ENCODE data around the gene TSSK2. TPM values are rescaled to one million over a fixed set of nuclear protein-coding genes. Genes with fewer than 3 reads are reported as not detected.

The TSSK2 gene
- total RNA-seq, 1 donor from 2014 or later: not detected

DNA sequence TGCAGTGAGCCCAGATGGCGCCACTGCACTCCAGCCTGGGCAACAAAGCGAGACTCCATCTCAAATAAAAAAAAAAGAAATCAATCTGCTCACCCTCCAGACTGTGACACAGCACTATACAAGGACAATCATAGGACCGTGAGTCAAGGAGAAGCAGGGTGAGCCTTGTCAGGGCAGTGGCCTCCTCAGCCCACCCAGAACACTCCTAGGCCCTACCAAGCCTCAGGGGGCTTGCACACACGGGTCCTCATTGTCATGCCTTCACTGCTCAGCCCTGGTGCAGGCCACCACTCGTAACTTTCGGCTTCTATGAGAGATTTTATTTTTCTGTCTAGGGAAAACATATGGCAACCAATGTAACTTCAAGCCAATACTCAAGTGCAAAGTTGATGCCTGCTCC, 44.7 kb upstream of the TSSK2 start:
- TF ChIP-seq, protein P1, sequence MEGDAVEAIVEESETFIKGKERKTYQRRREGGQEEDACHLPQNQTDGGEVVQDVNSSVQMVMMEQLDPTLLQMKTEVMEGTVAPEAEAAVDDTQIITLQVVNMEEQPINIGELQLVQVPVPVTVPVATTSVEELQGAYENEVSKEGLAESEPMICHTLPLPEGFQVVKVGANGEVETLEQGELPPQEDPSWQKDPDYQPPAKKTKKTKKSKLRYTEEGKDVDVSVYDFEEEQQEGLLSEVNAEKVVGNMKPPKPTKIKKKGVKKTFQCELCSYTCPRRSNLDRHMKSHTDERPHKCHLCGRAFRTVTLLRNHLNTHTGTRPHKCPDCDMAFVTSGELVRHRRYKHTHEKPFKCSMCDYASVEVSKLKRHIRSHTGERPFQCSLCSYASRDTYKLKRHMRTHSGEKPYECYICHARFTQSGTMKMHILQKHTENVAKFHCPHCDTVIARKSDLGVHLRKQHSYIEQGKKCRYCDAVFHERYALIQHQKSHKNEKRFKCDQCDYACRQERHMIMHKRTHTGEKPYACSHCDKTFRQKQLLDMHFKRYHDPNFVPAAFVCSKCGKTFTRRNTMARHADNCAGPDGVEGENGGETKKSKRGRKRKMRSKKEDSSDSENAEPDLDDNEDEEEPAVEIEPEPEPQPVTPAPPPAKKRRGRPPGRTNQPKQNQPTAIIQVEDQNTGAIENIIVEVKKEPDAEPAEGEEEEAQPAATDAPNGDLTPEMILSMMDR (IDR thresholded peaks at IDR 0.05; ENCODE audit: insufficient read depth, low read length, poor library complexity, severe bottlenecking): no peak
- Histone ChIP-seq H3K4me3 (ENCODE audit: low read depth, low read length) (no peak overlapping the region), H3K27me3 (ENCODE audit: control insufficient read depth, insufficient read depth, low read length) (no peaks in the 10 kb centered on the region), H3K36me3 (ENCODE audit: control insufficient read depth, insufficient read depth, low read length) (peaks cover 4% of the 10 kb centered on the region)
- DNase-seq (ENCODE audit: low read depth): no peak

DNA sequence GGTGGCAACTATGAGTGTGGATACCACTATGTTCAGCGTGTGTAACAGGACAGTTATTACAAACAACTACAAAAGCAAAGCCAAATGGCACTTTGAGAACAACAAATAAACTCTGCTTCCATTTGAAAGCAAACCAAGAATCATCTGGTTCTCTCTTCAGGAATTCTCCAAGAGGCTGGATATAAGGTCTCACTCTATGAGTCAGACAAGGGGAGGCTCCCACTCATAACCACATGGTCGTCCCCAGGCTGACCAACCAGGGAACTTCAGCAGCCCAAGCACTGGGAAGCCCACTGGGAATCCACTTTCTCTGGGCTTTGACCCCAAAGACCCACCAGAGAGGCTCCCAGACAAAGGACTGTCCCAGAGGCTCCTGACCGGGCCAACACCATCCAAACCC, 44.2 kb upstream of the TSSK2 start:
- no peak overlapping the region for H3K4me3 ChIP-seq (ENCODE audit: low read depth, low read length)
- TF ChIP-seq, protein P1 (IDR thresholded peaks at IDR 0.05; ENCODE audit: insufficient read depth, low read length, poor library complexity, severe bottlenecking): no peak
- H3K36me3 ChIP-seq (ENCODE audit: control insufficient read depth, insufficient read depth, low read length): peaks cover 4% of the 10 kb centered on the region
- no peaks in the 10 kb centered on the region for H3K27me3 ChIP-seq (ENCODE audit: control insufficient read depth, insufficient read depth, low read length)
- DNase-seq (ENCODE audit: low read depth): no peak

DNA sequence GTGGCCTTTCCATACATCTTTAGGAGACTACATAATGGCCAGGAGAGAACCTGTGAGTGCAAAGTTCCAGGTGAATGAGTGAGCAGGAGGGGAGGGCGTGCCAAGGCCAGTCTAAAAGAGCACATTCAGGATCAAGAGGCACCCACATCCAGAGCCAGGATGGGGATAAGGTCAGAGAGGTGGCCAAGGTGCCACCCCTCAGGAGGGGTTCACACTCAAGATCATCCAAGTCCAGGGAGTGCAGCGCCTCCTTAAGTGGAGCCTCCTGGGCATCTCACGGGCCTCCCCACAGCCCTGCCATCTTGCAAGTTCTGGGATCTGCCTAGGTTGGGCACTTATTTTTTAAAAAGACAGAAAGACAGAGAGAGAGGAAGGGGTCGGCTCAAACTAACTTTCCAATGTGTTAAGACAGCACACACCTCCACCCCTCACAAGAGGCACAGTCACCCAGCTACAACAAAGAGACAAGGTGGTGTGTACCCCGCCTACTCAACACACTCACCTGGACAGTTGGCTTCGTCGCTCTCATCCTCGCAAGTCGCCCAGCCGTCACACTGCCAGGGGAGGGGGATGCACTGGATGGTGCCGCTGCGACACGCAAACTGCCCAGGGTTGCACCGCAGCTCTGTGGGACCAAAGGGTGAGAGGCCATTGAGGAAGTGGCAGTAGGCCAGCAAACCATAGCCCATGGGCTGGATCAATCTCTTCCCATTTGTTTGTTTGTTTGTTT, 42.1 kb upstream of the TSSK2 start:
- no peak for DNase-seq (ENCODE audit: low read depth)
- no peaks in the 10 kb centered on the region for H3K27me3 ChIP-seq (ENCODE audit: control insufficient read depth, insufficient read depth, low read length)
- H3K4me3 ChIP-seq (ENCODE audit: low read depth, low read length): no peak overlapping the region
- peaks cover 4% of the 10 kb centered on the region for H3K36me3 ChIP-seq (ENCODE audit: control insufficient read depth, insufficient read depth, low read length)
- TF ChIP-seq, protein P1 (IDR thresholded peaks at IDR 0.05; ENCODE audit: insufficient read depth, low read length, poor library complexity, severe bottlenecking): no peak

DNA sequence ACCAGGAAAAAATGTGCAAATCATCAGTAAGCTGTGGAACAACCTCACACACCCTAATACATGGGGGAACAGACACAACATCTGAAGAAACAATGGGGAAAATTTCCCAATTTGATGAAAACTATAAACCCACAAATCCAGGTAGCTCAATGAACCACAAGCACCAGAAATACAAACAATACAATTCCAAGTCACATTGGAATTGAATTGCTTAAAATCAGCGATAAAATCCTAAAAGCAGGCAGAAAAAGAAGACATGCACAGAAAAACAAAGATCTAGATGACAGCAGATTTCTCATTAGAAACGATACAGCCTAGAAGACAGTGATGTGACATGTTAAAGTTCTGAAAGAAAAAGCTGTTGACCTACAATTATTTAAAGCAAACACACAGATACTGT, 40.9 kb upstream of the TSSK2 start:
- Histone ChIP-seq H3K4me3 (ENCODE audit: low read depth, low read length) (no peak overlapping the region), H3K27me3 (ENCODE audit: control insufficient read depth, insufficient read depth, low read length) (no peaks in the 10 kb centered on the region), H3K36me3 (ENCODE audit: control insufficient read depth, insufficient read depth, low read length) (peaks cover 4% of the 10 kb centered on the region)
- TF ChIP-seq, protein P1 (IDR thresholded peaks at IDR 0.05; ENCODE audit: insufficient read depth, low read length, poor library complexity, severe bottlenecking): no peak
- DNase-seq (ENCODE audit: low read depth): no peak

DNA sequence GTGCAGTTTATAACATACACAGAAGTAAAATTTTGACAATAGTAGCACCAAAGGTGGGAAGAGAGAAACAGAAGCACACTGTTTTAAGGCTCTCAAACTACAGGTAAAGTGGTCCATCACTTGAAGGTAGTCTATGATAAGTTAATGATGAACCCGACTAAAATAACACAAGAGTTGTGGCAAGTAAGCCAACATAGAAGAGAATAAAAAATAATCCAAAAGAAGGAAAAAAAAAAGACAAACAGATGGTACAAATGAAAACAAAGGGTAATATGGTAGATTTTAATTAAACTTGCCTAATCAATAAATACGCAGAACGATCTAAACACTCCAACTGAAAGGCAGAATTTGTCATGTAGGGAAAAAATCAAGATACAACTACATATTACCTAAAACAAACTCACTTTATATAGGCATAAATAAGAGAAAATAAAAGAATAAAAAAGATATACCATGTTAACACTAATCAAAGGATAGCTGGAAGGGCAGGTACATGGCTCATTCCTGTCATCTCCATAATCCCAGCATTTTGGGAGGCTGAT, 40.5 kb upstream of the TSSK2 start:
- Histone ChIP-seq H3K4me3 (ENCODE audit: low read depth, low read length) (no peak overlapping the region), H3K27me3 (ENCODE audit: control insufficient read depth, insufficient read depth, low read length) (no peaks in the 10 kb centered on the region), H3K36me3 (ENCODE audit: control insufficient read depth, insufficient read depth, low read length) (peaks cover 4% of the 10 kb centered on the region)
- TF ChIP-seq, protein P1 (IDR thresholded peaks at IDR 0.05; ENCODE audit: insufficient read depth, low read length, poor library complexity, severe bottlenecking): no peak
- no peak for DNase-seq (ENCODE audit: low read depth)

DNA sequence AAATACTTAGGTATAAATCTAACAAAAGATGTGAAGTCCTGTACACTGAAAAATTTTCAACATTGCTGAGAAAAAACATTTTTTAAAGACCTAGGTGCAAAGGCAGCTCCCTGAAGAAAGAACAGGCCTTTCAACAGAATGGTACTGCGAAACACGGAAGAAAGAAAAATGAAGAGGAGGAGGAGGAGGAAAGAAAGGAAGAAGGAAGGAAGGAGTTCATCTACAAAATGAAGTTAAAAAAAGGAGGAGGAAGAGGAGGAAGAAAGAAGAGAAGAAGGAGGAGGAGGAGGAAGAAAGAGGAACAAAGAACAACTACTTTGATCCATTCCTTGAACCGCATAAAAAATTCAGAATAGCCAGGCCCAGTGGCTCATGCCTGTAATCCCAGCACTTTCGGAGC, 38.4 kb upstream of the TSSK2 start:
- Histone ChIP-seq H3K27me3 (ENCODE audit: control insufficient read depth, insufficient read depth, low read length) (no peaks in the 10 kb centered on the region), H3K4me3 (ENCODE audit: low read depth, low read length) (no peak overlapping the region), H3K36me3 (ENCODE audit: control insufficient read depth, insufficient read depth, low read length) (peaks cover 4% of the 10 kb centered on the region)
- no peak for DNase-seq (ENCODE audit: low read depth)
- TF ChIP-seq, protein P1 (IDR thresholded peaks at IDR 0.05; ENCODE audit: insufficient read depth, low read length, poor library complexity, severe bottlenecking): no peak
